ENCODE data around the gene MLLT3.

GRCh38 chr9:20302197-20302596, 320.1 kb downstream of the MLLT3 start:
- no peak for TF ChIP-seq CTCF (IDR thresholded peaks at IDR 0.05; ENCODE audit: low read length)
- no peak for TF ChIP-seq EZH2 (optimal IDR thresholded peaks at IDR 0.05; ENCODE audit: low read depth, low read length)

All from MM.1S (cell line).